K562 (cell line): Measurements from ENCODE around the gene NME7.

Experiments used
- BRCA1 ChIP-seq, 2 experiments: fragments of 450-650 bp in 1 of 2; sonication (generic) in 1 of 2; formaldehyde crosslinking in 1 of 2; IDR thresholded peaks; 2 replicates each; pipeline versions ENCODE4 v1.5.0 to v1.6.1; 2017 to 2020; ENCODE audit warnings: mild to moderate bottlenecking in 1 of 2, missing genetic modification reagents in 1 of 2
- CBX1 ChIP-seq: sonication (generic); IDR thresholded peaks from 2 replicates; pipeline ENCODE4 v1.6.1; 2016; ENCODE audit warnings: antibody characterized with exemption, low read depth, mild to moderate bottlenecking
- CTCF ChIP-seq, 3 experiments: IDR thresholded peaks in 2 of 3; conservative IDR thresholded peaks in 1 of 3; 2 replicates each; pipeline ENCODE4 v1.5.1; 2011 to 2012; ENCODE audit warnings: low read length in 3 of 3, mild to moderate bottlenecking in 3 of 3, control low read depth in 2 of 3, improper control_type of control experiment in 1 of 3, inconsistent platforms in 1 of 3, low read depth in 1 of 3, mixed read lengths in 1 of 3, moderate library complexity in 1 of 3; ENCODE audit not compliant: insufficient read depth in 2 of 3
- GTF2F1 ChIP-seq: IDR thresholded peaks from 2 replicates; pipeline ENCODE4 v1.6.1; 2011; ENCODE audit warnings: low read depth, low read length, improper control_type of control experiment
- PPARD ChIP-seq: fragments of 250-450 bp; sonication (Bioruptor Pico); IDR thresholded peaks from 2 replicates; pipeline ENCODE4 v1.8.0; 2022; ENCODE audit warnings: inconsistent platforms, mild to moderate bottlenecking, moderate library complexity
- ZNF830 ChIP-seq: fragments of 250-450 bp; sonication (Bioruptor Pico); IDR thresholded peaks from 2 replicates; pipeline ENCODE4 v1.5.0; 2021; ENCODE audit warnings: mild to moderate bottlenecking

DNA sequence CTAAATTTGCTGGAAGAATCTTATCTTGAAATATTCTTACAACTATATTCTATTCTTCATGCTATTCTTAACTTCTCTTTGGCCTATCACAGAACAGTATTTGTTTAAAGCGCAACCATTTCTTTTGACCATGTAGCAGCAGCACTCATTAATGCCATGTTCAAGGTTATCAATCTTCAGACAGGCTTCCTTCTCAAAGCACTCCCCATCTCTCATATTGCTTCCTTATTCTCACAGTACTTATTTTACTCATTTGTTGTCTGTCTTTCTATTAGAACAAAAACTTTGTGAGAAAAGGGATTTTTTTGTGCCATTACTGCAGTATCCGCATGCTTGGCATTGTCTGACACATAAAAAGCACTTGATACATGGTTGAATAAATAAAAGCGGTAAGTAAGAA lies 171.4 kb downstream of the NME7 start:
- TF ChIP-seq CTCF (IDR thresholded peaks at IDR 0.05 in 2 of 3, conservative IDR thresholded peaks at IDR 0.05 in 1 of 3; ENCODE audit: insufficient read depth in 2 of 3, low read depth in 1 of 3, low read length in 3 of 3) (no peak), ZNF830 (CRISPR knock-in tag) (no peak), BRCA1 (IDR thresholded peaks at IDR 0.05) (no peak), BRCA1 (CRISPR knock-in tag; IDR thresholded peaks at IDR 0.05) (no peak), PPARD (no peak), GTF2F1 (no peak), CBX1 (no peak)
